Gastrocnemius medialis (tissue), 4 donors: ENCODE results near the gene ENG.

Source experiments
- POLR2A ChIP-seq, 2 donors: fragments of 450-650 bp; IDR thresholded peaks; one replicate each; pipeline ENCODE4 v1.6.1; 2017; ENCODE audit warnings: antibody characterized with exemption in 2 of 2, mild to moderate bottlenecking in 2 of 2, moderate library complexity in 2 of 2
- TF ChIP-seq, protein P1 (sequence below), 5 experiments: fragments of 450-650 bp in 3 of 5; fragments of 200-600 bp in 2 of 5; sonication (generic) in 2 of 5; IDR thresholded peaks in 4 of 5; conservative IDR thresholded peaks in 1 of 5; 1 replicate in 4 of 5; 2 replicates in 1 of 5; pipeline ENCODE4 v1.5.1; 2016 to 2019; ENCODE audit warnings: antibody characterized with exemption in 5 of 5, mild to moderate bottlenecking in 3 of 5, moderate library complexity in 3 of 5

DNA sequence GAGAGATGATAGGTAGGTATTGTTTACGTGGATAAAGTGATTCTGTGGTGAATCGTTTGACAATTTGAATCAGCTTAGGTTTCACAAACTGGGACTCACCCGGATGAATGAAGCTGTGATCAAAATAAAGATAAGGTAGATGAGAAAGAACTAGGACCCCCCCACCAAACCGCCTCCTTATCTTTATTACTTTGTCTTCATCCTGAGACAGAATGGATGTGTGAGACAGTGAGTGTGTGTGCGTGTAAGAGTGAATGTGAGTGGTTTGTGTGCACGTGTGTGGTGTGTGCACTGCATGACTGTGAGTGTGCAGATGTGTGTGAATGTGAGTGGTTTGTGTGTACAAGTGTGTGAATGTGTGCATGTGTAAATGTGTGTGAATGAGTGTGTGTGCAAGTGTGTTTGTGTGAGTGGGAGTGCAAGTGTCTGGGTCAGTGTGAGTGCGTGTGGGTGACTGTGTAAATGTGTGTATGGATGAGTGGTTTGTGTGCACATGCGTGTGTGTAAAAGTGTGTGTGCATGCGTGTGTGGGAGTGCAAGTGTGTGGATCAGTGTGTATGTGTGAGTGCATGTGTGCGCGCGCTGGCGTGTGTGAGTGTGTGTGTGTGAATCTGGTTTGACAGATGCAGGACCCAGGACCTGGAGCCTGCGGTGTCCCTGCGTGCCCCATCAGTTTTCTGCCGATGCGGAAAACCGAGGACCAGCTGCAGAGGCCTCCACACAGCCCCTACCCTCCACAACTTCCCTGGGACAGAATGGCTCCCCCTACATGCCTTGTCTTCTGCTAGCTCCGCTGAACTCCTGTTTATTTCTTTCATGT, 11.4 kb upstream of the ENG start:
- TF ChIP-seq, protein P1, sequence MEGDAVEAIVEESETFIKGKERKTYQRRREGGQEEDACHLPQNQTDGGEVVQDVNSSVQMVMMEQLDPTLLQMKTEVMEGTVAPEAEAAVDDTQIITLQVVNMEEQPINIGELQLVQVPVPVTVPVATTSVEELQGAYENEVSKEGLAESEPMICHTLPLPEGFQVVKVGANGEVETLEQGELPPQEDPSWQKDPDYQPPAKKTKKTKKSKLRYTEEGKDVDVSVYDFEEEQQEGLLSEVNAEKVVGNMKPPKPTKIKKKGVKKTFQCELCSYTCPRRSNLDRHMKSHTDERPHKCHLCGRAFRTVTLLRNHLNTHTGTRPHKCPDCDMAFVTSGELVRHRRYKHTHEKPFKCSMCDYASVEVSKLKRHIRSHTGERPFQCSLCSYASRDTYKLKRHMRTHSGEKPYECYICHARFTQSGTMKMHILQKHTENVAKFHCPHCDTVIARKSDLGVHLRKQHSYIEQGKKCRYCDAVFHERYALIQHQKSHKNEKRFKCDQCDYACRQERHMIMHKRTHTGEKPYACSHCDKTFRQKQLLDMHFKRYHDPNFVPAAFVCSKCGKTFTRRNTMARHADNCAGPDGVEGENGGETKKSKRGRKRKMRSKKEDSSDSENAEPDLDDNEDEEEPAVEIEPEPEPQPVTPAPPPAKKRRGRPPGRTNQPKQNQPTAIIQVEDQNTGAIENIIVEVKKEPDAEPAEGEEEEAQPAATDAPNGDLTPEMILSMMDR (IDR thresholded peaks at IDR 0.05 in 4 of 5, conservative IDR thresholded peaks at IDR 0.05 in 1 of 5) = no peak
- TF ChIP-seq POLR2A (IDR thresholded peaks at IDR 0.05) = no peak
